NCI-H2227 (cell line): ENCODE results near the gene AMOTL1.
"Not testable (repeated sequence)": the region's sequence is repeated elsewhere in the genome, so short reads cannot be mapped to it uniquely, and the experiment has no call there.

ENCODE experiments used
- DNase-seq: peaks from one replicate; lab custom pipeline; 2025; ENCODE audit not compliant: unreplicated experiment; lab: John Stamatoyannopoulos, UW

The AMOTL1 gene

DNA sequence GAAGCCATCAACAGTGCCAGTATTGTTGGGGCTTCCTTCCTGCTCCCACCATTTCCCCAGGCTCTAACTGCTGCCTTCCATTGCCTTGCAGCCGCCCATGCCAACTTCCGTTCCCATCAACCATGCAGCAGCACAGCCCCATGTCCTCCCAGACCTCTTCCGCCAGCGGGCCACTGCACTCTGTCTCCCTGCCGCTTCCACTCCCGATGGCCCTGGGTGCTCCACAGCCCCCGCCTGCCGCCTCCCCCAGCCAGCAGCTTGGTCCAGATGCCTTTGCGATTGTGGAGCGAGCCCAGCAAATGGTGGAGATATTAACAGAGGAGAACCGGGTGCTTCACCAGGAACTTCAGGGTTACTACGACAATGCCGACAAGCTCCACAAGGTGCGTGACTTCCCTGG lies 53.3 kb downstream of the AMOTL1 start:
- DNase-seq, result no peak

DNA sequence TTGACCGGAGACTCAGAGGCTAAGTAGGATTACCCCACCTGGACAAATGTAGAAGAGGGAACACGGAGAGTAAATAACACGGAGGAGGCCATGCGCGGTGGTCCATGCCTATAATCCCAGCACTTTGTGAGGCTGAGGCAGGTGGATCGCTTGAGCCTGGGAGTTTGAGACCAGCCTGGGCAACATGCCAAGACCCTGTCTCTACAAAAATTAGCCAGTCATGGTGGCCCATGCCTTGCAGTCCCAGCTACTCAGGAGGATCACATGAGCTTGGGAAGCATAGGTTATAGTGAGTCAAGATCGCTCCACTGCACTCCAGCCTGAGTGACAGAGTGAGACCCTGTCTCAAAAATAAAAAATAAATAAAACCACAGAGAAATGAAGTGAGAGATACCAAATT lies 53.9 kb downstream of the AMOTL1 start:
- no peak for DNase-seq

DNA sequence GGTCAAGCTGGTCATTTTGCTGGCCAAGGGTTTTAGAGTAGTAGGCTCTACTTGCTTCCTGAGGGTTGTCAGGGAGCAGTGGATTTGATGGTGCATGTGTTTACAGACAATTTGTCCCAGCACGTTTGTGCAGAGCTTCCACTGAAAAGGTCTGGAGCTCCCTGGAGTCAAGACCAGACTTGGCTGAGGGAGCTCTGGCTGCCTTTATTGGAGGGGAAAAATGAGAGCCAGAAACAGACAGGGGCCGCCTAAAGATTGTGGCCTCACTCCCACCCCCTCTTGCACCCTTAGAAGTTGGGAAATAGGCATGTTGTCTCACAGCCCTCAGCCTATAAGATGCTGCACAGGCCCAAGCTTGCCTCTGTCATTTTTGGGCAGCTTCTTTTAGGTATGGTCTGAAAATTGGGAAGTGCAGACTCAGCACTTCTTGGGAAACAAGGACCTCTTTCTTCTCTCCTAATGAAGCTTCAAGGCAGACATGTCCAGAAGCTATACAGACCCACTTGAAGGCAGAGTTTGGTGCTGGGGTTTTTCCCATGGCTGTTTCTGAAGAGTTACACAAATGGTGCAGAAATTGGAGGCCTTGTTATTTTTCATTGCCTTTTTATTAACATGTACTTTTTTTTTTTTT lies 55.1 kb downstream of the AMOTL1 start:
- no peak for DNase-seq

GRCh38 chr11:94825031-94825430 lies 56.9 kb downstream of the AMOTL1 start:
- DNase-seq, result no peak

- DNase-seq, result no peak
These were observed 57.3 kb downstream of the AMOTL1 start for GRCh38 chr11:94825481-94825880.

DNA sequence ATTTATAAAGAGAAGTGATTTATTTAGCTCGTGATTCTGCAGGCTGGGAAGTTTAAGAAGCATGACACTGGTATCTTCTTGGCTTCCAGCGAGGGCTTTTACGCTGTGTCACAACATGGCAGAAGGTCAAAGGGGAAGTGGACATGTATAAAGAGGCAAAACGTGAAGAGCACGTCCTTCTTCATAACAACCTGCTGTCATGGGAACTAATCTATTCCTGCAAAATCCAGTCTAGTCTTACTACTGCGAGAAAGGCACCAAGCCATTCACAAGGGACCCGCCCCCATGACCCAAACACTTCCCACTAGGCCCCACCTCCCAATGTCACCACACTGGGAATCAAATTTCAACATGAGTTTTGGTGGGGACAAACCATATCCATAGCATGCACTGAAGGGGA lies 58.3 kb downstream of the AMOTL1 start:
- DNase-seq, result no peak

DNA sequence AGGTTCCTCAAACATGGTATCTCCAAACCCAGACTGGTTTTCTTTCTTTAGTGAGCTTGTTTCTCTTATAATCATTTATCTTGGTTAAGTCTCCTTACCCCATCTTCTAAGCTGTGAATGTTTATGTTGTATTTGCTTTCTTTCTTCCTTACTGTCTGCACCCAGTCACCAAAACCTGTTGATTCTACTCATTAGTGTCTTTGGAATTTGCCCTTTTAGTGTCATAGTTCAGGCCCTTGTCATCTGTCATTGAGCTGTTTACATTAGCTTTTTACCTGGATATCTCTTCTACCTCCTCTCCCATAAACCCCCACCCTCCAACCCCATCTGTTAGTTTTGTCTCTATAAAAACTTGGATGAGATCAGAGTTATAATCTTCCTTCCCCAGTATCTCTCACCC lies 59.9 kb downstream of the AMOTL1 start:
- no peak for DNase-seq

DNA sequence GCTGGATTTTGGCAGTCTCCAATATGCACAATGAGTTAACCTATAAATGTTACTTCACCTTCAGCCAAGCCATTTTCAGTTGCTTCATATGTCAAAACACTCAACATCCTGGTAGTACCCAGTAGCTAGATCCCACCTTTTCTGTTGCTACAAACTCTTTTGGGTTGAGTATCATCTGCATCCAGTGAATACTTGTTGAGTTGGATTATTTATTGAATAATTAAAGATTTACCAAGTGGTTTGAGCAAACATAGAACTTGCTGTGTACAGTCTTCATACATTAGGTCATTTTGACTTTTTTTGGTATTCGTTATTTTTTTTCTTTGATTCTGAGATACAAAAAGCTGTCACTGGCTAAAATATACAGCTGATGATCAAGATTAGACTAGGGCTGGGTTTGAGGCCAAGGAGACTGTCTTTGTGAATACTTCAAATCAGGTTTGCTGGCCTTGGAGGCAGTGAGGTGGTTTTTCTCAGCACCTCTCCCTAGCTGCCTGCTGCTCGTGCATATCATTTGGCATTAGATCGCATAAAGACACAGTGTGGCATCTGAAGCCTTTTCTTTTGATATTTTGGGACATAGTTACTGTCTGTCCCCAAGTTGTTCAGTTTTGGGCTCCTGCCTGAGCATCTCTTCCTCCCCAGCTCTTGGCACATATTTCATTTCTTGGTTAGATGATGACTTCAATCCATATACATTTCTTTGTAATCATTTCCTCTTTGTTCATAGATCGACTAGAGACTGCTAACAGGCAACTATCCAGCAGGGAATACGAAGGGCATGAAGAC lies 62.8 kb downstream of the AMOTL1 start:
- no peak for DNase-seq

GRCh38 chr11:94831529-94831928 lies 63.4 kb downstream of the AMOTL1 start:
- DNase-seq, result no peak

GRCh38 chr11:94832604-94833235 lies 64.6 kb downstream of the AMOTL1 start:
- DNase-seq, result no peak

GRCh38 chr11:94834911-94835593 lies 66.9 kb downstream of the AMOTL1 start:
- no peak for DNase-seq

GRCh38 chr11:94835594-94835927 lies 67.4 kb downstream of the AMOTL1 start:
- no peak for DNase-seq

DNA sequence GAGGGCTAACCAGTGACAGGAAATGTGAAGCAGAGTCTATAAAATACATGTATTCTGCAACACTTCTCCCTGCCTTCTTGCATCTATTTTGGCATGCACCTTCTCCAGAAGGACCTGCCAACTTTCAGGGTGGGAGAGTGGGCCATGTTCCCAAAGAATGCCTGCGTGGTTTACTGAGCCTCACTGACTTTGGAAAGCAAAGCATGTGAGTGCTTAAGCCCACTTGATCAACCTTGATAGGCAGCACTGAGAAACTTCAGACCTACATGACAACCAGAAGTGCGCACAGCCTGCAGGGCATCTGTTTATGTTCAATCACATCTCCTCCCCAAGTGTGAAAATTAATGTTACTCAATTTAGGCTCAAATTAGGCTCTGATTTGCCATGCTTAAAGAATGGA lies 69.2 kb downstream of the AMOTL1 start:
- DNase-seq, result no peak

DNA sequence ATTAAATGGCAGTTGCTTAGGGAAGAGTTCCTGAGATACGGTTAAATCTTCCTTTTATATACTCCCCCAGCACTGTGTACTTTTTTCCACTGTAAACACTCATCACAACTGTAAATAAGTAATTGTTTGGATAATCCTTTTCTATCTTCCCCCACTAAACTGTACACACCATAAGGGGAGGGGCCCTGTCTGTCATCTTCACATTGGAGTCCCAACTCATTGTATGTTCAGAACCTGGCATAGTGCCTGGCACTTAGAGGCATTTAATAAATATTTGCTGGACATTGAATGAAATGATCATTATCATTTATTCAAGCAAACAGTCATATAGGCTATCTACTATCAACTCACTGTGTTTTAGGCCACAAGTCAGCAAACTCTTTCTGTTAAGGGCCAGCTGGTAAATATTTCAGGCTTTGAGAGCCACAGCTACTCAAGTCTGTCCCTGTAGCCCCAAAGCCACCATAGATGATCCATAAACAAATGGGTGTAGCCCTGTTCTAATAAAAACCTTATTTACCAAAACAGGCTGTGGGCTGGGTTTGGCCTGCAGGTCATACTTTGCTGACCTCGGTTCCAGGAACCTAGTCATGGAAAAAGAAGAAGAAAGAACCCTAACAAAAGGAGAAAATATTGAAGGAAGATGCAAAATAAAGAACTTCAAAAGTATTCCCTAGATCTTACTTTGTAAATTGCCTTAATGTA lies 70.0 kb downstream of the AMOTL1 start:
- DNase-seq, result no peak

DNA sequence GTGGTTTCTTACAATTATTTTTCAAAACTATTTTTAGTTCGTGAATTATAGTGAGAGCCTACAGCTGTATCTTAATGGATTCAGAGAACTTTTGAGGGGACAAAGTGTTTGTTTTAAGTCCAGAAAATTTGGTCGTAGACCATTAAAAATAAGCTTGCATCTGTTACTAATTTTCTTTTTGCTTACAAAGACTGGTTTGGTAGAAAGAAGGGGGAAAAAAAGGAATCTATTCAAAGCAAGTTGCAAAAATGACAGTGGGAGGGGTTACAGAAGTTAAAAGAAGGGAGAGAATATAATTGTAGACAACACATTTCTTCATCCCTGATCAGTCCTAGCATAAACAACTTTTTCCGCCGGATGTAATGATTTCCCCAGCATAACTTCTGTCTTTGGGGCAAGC lies 72.1 kb downstream of the AMOTL1 start:
- no peak for DNase-seq

- DNase-seq, result no peak
These were observed 75.9 kb downstream of the AMOTL1 start for GRCh38 chr11:94844031-94844430.

DNA sequence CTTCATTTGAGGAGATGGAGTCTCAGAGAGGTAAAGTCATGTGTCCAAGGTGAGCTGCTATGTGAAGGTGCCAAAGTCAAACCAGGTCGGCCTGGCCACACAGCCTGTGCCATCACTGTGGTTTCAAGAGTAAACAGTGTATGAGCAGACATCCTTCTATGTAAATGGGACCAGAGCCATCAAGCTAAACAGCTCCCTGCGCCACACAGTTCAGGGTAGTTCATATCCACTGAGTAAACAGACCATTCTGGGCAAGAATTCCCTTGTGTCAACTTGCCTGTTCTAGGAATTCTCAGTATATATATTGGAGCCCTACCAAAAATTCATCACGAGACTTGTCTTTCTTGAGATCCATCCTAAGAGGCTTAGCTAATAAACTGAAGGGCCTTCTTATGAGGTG lies 77.5 kb downstream of the AMOTL1 start:
- DNase-seq, result no peak

GRCh38 chr11:94849839-94850238 lies 81.7 kb downstream of the AMOTL1 start:
- no peak for DNase-seq

- DNase-seq, result no peak
These were observed 83.9 kb downstream of the AMOTL1 start for GRCh38 chr11:94851864-94852636.

GRCh38 chr11:94853288-94853687 lies 85.1 kb downstream of the AMOTL1 start:
- not testable (repeated sequence) for DNase-seq
